Measurements from ENCODE around the gene IL3. TPM values are rescaled to one million over a fixed set of nuclear protein-coding genes. Genes with fewer than 3 reads are reported as not detected.

The IL3 gene
- polyA plus RNA-seq, 4 donors = not detected

DNA sequence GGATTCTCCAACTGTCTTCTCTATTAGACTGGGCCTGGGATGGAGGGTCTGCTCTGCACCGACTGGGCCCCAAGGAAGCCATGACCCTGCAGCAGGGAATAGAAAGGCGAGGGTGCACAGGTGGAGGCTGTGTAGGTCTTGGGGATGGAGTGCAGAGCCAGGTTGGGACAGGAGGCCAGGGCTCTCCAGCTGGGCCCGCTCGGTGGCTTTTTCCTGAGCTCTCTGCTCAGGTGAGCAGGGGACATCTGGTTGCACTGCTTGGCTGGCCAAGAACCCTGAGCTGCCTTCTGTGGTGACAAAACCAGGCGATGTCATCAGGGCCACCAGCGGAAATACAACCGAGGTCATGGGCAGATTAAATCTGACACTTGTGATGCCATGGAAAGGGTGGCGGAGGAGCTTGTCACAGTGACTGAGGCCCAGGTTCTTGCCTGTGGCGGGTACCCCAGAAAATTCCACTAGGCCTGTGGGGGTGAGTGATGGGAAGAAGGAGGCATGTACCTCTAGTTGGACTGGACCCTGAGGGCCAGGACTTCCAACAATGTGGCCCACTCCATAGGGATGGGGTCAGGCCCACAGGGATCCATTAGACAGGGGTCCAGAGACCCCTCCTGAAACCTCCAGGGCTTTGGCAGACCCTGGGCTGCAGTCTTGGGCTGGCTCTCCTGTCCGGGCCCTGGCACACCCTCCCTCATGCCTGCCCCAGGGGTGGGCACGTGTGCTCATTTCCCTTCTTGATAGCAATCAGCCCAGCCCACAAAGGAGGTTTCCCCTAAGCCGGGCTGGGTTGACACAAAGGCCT, 4.4 kb upstream of the IL3 start:
- no peak for DNase-seq (ENCODE audit: low read depth in 4 of 4, low spot score in 2 of 4)

DNA sequence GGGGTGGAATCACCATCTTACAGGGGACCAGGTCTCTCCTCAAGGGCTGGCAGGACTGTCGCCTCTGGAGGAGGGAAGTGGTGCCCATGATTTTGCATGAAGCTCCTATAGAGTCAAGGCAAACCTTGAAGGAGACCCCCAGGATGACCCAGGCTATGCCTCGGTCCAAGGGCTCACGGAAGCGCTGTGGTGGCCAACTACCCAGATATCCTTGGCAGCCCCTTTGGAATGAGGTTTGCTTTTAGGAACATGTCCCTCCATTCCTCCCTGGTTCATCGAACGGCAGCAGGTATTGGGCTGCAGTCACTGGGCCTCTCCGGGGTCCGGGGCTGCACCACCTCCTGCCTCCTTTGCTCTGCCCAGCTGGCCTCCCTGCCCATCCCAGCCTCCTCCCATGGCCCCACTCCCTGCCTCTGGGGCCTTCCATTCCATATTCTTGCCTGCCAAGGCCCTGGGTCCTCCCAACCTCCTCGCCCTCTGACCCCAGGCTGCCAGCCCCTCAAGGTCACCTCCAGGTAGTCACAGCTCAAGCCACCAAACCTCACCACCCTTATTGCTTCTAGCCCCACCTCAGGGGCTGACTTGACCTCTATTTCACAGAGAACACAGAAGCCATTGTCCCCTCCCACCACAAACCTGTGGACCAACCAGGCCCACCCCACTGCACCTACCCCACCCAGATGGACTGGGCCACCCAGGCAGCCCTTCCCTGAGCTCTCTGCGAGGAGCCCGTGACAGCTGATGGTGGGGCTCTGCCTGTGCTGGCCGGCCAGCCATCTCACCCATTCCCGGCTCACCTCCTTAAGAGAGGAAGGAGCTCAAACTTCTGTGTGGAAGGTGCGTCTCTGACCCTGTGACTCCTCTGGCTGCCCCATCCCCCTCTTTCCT, 3.6 kb upstream of the IL3 start:
- no peak for DNase-seq (ENCODE audit: low read depth in 4 of 4, low spot score in 2 of 4)

DNA sequence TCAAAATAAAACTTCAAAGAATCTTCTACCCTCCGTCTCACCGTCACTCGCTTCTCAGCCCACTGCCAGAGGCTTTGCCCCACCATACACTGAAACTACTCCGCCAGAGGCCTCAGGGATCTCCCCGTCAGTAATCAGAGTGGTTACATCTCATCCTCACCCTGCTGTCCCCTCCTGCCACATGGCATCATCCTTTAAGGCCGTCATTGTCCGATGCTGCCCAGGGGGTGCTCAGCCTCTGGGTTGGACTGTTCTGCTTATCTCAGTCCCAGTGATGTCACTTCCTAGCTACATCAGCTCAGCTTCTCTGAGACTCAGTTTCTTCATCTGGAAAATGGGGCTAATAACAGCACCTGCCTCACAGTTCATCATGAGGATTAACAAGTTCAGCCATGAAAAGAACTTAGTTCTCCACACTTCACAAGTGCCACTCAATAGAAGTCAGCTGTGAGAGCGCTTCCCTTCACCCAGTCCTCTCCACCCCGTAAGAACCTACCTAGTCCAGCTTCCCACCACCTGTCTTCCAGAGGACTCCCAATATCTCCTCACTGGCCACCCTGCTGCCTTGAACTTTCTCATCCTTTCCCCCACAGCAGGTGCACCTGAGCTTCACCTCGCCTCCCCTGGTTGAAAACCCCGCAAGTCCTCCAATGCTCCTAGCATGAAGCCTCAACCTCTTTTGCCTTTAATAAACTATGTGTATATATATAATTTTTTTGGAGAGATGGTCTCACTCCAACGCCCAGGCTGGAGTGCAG, 2.8 kb upstream of the IL3 start:
- no peak for DNase-seq (ENCODE audit: low read depth in 4 of 4, low spot score in 2 of 4)

DNA sequence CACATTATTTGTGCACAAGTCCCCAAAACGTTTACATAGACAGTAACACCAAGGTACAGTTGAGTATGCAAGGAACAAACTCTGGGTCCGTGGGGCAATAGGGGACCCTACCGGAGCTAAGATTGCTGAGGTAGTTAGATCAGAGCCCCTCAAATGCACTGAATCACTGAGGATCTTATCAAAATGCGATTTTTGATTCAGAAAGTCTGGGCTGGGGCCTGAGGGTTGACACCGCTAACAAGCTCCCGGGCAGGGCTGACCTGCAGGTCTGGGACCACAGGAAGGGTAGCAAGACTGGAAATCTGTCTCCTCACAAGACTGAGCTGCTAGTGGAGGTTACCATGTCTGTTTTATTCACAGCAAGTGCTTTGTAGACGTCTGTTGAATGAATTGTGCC, 1.8 kb upstream of the IL3 start:
- no peak for DNase-seq (ENCODE audit: low read depth in 4 of 4, low spot score in 2 of 4)

DNA sequence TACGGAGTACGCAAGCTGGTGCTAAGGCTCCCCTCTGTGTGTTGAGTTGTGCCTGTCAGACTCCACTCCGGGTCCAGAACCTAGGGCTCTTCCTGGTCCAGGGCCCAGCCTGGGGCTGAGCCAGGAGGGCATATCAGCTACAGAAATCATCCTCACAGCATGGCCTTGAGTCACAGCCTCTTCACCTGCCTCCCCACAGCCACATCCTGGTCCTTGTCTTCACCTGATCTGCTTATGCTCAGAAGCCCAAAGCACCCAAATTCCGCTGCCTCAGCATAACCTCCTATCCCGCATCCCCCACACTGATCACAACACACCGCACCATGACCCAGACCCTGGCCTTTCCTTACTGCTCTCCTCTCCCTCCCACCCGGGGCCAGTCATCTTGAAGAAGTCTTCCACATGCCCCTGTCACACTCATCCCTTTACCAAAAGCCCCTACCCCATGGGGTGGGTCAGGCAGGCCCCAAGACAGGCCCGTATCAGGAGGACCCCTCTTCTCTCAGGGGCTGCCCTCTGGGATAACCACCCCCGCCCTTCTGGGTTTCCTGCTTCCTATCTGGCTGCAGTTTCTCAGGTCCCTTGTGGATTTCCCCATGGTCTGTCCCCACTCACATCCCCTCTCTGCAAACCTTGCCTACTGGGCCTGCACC, 1.3 kb upstream of the IL3 start:
- no peak for DNase-seq (ENCODE audit: low read depth in 4 of 4, low spot score in 2 of 4)

DNA sequence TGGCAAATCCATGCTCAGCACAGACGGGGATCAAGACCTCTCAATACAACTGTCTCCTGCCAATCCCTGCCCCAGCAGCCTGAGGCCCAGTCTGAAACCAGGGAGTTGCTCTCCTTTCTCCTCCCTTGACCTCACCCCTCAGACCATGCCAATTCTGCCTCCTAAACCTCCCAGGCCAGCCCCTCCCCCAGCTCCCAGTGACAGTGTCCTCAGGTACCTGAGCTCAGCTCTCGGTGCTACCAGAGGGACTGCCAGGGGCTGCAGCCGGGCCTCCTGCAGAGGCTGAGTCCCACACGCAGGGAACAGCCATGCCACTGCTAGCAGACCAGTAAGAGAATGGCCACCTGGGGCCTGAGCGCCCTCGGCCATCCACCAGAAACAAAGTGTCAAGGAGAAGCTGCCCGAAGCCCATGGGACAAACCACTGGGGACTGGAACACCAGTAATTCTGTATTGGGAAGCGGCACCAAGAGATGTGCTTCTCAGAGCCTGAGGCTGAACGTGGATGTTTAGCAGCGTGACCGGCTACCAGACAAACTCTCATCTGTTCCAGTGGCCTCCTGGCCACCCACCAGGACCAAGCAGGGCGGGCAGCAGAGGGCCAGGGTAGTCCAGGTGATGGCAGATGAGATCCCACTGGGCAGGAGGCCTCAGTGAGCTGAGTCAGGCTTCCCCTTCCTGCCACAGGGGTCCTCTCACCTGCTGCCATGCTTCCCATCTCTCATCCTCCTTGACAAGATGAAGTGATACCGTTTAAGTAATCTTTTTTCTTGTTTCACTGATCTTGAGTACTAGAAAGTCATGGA, 557 bp upstream of the IL3 start:
- DNase-seq (ENCODE audit: low read depth in 4 of 4, low spot score in 2 of 4) = no peak

DNA sequence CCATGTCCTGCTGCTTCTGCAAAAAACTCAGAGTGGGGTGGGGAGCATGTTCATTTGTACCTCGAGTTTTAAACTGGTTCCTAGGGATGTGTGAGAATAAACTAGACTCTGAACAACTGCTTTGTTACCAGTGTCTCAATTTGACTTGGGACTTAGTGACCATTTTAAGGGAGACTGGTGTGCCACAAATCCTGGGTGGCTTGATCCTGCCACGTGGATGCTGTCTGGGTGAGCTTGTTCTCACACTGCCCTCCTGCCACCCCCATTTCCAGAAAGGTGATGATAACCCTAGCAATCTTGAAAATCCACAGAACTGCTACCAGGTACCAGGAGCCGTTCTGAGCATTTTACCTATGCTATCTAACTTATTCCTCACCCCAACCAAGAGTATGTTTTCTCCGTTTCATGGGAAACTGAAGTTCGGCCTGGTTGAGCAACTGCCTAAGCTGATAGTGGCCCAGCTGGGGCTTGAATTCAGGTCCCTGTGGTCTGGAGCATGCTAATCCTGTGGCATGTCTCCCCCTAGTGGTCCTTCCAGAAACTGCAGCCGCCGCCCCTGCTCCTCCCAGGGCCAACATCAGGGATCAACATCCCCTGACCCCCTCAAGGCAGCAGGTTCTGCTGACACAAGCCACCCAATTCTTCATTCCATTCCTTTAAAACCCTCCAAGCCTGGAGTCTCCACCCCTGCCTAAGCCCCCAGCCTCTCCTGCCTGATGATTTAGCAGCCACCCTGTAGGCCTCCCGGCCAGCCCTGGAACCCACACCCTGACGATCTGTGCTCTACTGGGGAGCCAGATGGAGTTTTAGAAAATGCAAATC, 2.8 kb downstream of the IL3 start:
- no peak for DNase-seq (ENCODE audit: low read depth in 4 of 4, low spot score in 2 of 4)

DNA sequence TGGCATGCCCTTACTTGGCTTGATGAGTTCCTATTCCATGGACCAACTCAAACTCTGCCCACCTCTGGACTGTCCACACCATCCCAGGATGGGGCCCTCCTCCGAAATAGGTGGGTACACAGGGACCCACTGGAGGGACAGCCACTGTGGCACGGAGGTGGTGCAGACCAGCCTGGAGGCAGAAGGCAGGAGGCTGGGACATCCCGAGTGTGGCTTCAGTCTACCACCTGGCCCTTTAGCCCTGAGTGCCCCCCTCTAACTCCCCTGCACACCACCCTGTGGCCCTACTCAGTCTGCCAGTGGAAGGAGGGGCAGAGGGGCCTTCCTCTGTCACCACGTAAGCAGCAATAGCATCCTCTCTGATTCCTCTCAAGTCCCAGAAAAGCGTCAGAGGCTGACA, 3.7 kb downstream of the IL3 start:
- DNase-seq (ENCODE audit: low read depth in 4 of 4, low spot score in 2 of 4) = no peak

DNA sequence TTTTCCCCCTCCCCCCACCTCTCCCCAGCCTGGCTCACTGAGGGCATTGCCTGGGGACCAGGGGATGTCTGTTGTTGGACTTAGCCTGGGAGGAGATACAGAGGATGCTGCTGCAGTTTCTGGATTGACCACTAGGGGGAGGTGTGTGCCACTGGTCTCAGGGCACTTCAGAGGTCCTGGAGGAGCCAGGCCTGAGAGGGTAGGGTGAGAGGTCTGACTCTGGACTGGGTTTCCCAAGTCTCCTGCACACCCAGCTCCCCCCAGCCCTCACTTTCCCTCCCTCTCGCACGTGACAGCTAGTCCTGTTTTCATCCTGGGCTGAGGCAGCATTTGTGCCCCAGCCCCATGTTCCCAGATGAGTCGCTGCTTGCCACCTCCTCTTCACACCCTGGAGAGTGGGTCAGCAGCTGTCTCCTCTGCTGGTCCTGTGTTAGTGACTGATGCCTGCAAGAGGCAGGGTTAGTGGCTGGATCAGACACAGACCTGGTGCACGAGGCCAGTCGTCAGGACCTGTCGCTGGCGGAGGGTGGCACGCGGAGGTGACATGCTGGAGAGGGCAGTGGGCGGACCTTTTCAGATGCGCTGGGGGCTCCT, 4.4 kb downstream of the IL3 start:
- DNase-seq (ENCODE audit: low read depth in 4 of 4, low spot score in 2 of 4) = peak in 2 of 4 donors; percentile 15 to 37

DNA sequence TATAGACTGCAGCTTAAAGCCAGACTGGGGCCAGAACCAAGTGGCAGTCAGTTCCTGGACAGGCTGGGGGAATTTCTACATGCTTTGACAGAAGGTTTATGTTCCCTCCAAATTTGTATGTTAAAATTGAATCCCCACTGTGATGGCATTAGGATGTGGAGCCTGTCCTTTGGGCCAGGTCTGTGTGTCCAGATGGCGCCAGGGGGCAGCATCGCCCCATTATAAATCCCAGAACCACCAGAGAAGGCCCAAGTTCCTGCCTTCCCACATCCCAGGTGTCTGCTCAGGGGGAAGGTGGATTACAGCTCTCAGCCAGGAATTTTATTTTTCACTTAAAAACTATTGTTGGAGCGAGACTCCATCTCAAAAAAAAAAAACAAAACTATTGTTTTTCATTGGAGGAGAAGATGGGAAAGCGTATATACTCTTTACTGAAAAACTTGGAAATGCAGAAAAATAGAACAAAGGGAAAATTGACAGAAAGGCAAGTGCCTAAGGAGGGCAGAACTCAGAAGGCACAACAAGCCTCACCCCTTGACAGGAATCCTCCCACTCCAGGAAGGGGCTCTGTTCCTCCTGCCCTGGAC, 5.0 kb downstream of the IL3 start:
- DNase-seq (ENCODE audit: low read depth in 4 of 4, low spot score in 2 of 4) = peak in 1 of 4 donors; percentile 10

DNA sequence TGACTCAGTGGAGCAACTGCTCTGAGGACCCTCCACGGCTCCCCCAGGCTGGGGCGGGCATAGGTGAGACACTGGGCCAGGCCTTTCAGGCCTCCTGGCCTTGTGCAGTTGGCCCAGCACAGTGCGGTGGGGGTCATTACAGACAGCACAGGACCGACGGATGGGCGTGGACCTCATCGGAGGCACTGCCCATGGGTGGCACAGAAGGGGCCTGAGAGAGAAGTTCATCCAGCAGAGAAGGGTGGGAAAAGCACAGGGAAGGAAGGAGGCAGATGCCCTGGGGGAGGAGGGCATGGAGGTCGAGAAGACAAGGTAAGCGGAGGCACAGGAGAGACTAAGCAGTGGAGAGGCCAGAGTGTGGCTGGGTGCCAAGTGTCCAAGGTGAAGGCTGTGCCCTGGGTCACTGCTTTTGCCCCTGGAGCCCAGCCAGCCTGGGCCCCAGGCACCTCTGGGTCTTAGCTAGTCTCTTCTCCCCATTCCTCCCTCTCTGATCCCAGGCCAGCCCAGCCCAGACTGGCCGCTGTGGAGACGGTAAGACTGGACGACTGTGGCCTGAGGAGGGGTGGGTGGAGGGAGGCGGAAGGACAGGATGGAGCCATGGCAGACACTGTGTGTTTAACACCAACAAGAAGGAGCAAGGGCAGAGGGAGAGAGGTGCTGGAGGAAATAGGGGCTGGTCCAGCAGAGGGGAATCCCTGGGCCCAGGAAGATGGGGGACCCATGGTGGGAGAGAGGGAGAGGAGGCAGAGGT, 5.7 kb downstream of the IL3 start:
- DNase-seq (ENCODE audit: low read depth in 4 of 4, low spot score in 2 of 4) = no peak

DNA sequence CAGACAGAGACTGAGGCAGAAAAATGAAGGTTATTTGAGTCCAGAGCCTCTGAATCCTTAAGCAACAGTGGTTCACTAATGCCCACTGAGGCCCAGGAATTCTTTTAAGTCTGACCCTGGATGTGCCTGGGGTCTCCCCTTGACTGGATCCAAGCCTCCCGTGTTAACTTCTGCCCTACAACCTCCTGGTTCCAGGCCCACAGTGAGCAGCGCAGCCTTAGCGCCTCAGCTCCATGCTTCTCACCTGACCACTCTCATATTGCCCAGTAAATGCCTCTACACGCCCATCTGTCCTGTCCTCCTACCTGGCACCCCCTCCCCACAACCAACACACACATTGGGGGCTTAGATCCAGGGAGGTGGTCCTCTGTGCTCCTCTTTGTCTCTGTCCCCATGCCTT, 6.4 kb downstream of the IL3 start:
- DNase-seq (ENCODE audit: low read depth in 4 of 4, low spot score in 2 of 4) = no peak

DNA sequence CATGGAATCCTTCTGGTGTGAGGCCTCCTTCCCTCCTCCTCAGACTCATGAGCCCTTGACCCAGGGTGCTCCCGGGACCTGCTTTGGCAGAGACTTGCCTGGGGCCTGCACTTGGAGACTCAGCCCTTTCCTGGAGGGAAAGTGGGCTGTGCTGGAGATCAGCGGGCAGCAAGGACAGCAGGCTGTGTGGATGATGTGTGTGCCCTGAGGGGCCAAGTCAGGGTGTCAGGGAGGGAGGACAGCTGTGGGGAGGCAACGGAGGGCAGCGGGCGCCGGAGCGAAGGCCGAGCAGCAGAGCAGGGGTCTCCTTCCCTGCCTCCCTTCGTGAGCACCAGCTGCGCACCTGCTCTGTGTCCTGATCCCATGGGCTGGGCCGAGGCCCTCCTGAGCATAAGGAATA, 7.0 kb downstream of the IL3 start:
- DNase-seq (ENCODE audit: low read depth in 4 of 4, low spot score in 2 of 4) = no peak

DNA sequence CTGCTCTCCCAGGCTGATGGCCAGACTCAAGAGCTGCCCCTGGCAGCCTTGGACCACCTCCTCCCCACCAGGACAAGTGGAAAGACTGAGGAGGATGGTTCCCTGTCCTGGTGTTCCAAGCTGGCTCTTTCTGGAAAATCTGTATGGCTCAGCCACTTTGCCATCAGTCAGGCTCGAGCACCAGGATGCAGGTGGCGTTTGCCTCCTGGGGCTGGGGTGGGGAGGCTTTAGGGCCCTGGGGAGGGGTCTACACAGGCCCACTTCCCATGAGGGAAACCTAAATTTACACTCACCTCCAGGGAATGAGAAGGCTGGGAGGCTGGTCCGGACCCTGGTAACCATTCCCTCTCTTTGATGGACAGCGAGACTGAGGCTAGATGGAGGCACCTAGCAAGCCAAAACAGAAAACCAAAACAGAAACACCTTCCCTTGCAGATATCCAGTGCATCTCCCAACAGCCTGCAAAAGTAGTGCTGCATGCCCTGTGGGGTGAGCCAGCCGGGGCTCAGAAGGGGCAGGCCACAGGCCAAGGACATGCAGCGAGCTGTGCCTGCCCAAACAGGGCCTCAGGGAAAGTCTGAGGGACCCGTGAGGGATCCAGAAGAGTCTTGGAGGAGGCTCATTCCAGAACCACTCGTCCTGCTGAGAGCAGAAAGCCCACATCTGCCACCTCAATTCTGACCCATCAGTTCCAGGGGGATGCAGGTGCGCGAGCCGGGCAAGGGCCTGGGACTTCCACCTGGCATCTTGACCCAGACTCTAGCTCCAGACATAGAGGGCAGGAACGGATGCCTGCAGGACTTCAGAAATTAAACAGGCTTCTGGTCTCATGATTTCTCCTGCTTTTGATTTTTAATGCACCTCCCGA, 7.7 kb downstream of the IL3 start:
- no peak for DNase-seq (ENCODE audit: low read depth in 4 of 4, low spot score in 2 of 4)

DNA sequence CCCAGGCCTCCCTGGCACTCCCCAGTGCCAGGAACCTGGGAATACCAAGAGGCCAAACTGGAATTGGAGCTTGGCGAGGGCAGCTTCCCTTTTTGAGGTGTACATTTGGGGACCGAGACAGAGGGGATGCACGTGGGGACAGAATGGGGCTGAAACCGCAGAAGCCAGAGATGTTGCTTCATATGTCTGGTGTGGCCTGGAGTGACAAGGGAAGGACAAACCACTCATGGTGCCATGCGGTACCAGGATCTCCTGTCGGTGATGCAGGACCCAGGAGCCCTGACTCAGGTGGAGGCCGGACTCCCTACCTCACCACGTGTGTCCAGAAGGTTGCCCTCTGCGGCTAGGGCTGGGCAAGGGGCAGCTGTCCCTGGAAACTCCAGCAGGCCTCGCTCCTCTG, 9.1 kb downstream of the IL3 start:
- no peak for DNase-seq (ENCODE audit: low read depth in 4 of 4, low spot score in 2 of 4)

DNA sequence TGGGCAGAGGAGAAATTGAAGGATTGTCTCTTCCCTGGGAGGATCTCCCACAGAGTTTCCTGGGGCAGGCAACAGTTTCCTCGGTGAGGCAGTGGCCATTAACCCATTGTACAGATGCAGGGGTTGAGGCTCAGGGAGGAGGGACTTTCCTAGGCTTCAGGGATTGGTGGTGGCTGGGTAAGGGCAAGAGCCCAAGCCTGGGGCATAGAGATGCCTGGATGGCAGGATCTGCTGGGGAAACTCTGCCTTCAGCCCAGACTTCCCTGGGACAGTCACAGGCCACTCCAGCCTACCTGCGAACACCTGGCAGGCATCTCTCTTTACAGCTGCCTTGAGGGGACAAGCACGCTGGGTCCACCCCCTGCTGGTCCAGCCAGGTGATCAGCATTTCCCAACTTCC, 9.5 kb downstream of the IL3 start:
- no peak for DNase-seq (ENCODE audit: low read depth in 4 of 4, low spot score in 2 of 4)
